ENCODE results near the gene BRD4.

Gene BRD4

DNA sequence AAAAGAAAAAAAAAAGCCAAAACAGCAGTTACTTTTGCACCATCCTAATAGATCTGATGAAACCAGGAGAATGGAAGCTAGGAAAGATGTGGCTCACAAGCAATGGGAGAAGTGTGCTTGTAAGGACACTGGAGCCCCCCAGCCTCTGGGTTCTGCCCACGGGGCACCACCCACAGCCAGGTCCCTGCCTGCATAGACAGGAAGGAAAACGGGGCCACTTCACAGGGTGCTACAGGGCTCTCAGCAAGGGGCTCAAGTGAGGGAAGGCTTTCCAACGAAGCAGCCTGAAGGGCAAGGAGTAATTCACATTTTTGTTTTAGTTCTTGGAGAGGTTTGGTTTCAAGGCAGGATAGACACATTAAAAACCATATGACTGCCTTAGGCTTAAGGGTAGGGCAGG is 42.7 kb downstream of the BRD4 start:
- DNase-seq (ENCODE audit: low spot score): no peak

DNA sequence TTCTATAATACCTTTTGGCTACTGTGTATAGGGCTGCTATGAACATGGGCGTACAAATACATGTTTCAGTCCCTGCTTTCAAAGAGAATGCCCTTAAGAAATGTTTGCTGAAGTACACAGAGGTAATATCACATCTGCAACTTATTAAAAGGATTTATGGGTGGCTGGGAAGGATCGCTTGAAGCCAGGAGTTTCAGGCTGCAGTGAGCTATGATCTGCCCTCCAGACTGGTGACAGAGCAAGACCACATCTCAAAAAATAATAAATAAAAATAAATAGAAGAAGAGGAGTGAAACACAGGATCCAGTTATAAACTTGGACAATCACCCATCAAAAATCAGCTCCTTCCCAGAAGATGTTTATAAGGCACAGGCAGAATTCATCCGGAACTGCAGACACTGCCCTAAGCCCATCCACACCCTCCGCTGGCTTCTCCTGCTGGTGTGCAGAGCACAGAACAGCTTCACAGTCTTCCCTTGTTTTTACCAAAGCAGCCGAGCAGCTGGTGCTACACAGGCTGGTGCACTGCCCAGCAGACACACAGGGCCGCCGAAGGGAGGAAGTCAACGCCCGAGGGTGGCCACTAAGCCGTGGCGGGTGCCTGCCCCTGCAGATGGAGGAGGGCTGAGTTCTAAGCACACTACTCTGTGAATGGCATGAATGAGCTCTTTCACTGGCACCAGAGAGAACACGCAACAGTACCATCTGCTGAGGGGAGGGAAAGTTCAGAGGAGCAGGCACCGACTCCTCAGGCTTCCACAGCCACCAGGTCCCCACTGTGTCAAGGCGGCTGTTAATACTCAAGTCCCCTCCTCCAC is 44.0 kb downstream of the BRD4 start:
- DNase-seq (ENCODE audit: low spot score): peak; percentile 80

DNA sequence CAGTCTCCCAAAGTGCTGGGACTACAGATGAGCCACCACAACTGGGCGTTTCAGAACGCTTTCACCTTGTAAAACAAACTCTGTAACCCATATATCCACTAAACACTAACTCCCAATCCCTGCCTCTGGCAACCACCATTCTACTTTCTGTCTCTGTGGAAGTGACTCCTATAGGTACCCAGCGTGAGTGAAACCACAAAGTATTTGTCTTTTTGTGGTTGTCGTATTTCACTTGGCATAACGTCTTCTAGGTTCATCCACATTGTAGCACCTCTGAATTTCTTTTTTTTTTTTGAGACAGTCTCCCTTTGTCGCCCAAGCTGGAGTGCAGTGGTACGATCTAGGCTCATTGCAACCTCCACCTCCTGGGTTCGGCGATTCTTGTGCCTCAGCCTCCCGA is 44.8 kb downstream of the BRD4 start:
- DNase-seq (ENCODE audit: low spot score): no peak

DNA sequence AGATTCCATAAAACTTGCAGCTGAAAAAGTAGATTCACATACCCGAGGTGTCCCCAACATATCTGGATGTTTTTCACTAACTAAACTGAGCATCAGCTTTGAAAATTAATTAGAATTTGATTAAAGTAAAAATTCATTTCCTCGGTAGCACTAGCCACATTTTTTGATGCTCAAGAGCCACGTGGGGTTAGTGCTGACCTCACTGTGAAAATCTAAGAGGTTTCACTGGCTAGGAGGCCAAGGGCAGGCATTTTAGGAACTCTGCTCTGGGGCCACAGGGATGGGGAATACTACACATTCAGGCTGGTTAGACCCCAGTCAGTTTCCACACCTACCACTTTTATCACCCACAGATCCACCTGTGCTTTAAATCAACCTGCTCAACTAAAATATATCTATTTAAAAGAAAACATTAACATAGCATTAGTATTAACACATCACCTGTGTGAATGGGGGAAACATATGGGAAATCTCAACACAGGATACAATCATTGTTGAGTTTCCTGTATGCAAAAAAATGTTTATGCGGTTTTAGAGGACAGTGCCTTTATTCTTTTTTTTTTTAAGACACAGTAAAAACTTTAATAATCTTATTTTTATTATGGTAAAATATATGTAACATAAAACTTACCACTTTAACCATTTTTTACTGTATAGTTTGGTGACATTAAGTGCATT is 45.5 kb downstream of the BRD4 start:
- DNase-seq (ENCODE audit: low spot score): no peak

DNA sequence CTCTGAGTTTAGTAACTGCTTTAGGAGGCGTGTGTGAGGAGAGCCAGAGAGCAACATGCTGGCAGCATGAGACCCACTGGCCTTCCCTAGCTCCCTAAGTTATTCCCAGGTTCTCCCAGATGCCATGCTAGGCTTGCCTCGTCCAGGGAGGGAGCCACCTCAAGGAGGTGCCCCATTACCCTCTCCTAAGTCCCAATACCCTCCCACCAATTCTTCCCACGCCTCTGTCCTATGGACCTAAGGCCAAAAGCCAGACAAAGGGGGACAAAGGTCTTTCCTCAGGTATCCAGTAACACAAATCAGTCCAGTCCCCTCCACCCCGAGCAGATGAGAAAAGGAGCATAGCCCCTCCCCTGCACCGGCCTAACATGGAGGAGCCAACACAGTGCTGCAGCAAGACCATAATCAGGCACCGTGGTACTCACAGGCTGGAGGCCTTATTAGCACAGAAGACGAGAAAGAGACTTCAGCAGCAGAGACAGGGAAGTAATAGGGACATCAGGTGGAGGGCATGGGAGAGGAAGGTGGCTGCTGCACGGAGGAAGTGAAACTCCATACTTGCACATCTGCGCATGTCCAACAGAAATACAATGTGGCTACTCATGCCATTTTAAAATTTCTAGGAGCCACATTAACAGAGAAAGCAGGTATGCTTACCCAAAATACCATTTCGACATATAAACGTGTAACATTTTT is 46.3 kb downstream of the BRD4 start:
- no peak for DNase-seq (ENCODE audit: low spot score)

DNA sequence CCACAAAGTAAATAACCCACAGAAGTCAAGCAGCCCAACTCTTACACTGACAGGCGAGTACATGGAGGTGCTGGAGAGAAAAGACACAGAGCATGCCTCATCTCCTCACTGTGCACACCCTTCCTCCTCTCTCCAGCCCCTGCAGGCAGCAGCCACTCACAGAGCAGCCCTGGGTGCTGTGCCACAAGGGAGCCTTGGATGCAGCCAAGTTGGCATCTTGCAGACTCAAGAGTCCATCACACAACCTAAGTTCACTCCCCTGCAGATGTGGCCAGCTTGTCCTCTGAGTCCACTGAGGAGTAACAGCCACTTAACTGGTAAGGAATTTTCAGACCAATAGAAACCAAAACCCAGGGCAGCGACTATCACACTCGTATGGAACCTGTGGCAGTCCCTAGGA is 47.4 kb downstream of the BRD4 start:
- no peak for DNase-seq (ENCODE audit: low spot score)

DNA sequence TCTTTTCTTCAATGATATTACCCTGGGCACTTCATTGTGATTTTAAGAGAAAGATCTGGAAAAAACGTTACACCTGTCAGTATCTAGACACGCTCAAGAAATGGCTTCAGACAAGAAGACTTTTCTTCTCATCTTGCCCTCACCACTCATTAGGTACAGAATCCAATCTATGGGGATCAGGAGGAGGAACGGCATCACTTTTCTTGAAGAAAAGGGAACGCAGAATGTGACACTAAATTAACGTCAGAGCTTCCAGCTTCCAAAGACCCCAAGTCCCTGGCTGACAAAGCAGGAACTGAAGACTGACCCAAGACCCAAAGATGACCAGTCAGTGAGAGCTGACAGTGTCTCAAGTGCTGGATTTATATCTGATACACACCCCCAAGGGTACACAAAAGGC is 48.2 kb downstream of the BRD4 start:
- no peak for DNase-seq (ENCODE audit: low spot score)

DNA sequence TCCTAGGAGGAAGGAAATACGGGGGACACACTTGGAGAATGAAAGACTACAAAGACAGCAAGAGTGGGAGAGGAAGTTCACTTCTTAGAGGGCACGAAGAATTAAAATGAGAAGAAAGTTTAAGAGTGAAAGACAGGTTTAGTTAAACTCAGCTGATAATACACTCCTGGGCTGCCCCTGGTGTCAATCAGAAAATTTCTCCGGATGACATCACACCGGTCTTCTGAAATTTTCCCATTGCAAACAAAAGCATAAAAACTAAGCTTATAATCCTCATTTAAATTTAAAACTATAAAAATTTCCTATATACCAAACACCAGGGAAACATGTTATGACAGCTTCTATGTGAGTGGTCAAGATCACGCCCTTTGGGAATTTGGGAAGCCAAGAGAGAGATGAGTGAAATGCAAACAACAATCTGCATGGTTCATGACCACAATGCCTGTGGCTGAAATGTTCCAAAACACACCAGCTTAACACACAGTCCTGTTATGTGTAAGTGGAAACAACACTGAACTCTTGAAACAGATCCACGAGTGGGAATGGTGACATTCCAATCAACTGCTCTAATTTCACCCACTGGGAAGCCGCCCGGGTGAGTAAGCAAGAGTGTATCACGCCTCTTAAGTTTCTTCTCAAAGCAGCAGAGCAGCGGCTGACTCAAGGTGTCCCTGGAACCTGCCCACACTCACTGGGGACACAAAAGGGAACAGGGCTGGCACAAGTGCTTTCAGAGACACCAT is 49.0 kb downstream of the BRD4 start:
- no peak for DNase-seq (ENCODE audit: low spot score)

DNA sequence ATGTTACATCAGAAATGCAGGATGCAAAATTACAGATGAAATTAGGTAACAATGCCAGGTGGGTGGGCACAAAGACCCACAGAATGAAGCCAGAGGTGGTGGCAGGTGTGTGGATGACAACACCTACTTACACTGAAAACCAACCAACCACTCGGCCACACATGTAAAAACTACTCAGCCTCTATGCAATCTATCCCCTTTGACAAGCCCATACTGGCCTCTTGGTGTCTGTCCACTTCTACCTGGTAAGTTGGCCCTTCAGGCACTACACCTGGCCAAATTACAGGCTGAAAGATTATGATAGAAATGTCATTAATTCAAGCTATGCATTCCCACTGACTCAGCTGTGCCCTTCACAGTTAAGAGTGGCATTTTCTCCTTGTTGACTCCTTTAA is 50.0 kb downstream of the BRD4 start:
- DNase-seq (ENCODE audit: low spot score): no peak

DNA sequence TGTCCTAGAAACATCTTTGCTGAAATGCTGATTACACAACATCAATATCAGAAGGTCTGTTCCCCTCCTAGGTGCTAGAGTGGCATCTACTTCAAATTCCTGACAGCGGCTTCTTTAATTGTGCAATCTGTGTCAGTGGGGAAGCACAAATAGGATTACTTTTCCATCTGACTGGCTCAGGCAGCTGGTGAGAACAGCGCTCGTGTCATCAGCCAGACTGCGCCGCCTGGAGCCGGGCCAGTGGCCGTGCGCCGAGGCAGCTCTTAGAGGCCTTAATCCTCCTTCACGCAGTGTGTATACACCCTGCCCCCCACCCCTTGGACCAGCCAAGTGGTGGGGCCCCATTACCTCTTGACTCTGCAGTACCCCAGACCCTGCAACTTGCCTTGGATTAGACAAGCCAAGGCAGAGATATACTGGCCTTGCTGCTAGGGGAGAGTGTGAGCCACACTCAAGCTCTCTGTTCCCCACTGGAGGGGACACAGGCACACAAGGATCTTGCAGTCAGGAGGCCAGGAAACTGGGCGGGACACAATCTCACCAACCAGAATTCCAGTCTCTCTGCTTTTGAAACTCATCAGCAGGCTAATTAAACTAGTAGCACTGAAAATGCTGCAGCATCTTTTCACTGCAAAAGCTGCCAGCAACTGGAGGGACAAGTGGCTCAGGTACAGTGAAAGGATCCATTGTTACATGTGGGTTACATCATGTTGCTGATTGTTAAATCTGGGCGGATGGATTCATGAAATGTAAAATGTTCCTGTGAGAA is 51.2 kb downstream of the BRD4 start:
- DNase-seq (ENCODE audit: low spot score): peak; percentile 89

DNA sequence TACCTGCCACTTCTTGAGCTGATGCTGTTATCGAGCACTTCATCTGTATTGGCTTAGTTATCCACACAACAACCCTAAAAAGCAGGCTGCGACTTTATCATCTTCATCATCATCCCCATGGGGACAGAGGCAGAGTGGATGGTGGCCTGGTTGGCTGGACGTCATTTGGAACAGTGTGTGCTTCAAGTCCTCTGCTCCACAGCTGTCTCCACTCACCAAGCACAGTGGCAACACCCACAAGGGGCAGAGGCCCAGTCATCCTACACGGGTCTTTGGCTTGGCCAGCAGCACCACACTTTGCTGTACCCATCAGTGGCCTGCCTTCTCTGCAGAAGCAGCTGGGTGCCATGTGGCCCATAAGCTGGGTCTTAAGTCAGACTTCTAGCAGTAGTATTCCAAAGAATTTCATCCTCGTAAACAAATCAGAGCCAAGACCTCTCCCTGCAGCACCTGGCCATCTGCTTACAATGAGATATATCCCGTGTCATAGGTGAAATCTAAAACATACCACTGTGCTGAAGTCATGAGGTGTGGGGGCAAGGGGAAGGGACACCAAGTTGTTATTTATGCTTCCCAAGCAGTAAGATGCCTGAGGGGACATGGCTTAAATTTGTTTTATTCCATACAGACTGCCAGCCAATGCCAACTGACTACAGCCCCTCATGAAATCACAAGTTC is 52.2 kb downstream of the BRD4 start:
- DNase-seq (ENCODE audit: low spot score): no peak

DNA sequence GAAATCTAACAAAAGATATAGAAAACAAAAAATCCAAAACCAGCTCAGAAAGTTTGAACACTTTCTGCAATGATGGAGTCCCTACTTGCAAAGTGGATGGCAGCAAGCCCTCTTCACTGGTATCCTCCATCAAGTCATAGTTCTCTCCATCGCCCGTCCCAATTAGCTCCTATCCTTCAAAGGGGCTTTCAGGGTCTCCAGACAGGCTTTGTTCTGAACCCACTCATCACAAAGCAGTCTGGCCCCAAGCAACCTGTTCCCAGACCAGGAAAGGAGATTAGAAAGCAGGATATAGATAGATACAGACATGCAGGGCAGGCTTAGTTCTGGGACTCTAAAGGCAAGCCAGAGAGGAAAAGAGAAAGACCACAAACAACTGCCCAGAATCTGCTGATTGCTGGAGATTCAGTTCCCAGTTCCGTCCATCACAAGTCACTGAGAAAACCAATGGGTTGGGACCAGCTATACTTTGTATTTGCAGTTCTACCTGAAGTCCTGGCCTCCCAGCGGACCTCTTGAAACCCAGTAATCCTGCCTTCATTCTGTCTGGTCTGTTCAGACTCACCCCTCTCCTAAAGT is 52.9 kb downstream of the BRD4 start:
- no peak for DNase-seq (ENCODE audit: low spot score)

DNA sequence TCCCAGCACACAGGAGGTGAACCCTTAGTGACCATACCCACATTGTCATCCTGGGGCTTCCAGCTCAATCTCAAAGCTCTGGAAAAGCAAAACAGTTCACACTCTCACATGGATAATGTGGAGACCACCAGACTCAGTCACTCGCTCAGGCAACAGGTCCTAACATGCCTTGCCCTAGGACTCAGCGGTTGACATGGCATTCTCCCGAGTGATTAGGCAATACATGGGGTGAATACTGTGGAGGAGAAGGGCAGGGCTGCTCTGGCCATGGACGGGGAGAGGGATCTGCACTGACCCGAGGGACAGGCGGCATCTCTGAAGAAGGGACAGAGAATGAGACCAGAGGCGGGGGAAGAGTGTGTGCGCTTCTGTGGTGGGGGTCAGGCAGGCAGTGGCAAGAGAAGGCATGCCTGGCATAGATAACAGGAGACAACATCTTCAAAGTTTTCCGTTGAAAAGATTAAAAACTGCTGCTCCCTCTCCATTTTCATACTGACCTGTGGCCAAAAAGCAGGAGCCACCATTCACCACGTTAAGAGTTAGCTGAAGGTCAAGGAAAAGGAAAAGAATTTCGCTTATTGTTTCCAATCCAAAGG is 55.6 kb downstream of the BRD4 start:
- DNase-seq (ENCODE audit: low spot score): no peak

DNA sequence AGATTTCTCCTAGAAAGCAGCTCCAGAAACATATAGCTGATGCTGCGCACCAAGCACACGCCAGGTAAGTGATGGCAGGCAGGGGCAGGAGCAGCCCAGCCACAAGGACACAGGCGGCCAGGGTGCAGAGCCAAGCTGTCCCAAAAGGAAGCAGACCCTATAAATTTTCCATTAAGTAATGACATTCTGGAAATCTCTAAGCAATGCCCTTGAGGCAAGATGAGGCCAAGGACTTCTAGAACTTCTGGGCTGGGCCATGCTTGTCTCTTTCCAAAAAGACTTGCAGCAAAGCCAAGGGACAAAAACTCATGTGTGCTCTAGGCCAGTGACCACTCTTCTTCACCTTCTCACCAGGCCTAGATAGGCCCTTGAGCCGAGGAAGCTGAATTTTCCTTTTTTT is 57.9 kb downstream of the BRD4 start:
- DNase-seq (ENCODE audit: low spot score): no peak

DNA sequence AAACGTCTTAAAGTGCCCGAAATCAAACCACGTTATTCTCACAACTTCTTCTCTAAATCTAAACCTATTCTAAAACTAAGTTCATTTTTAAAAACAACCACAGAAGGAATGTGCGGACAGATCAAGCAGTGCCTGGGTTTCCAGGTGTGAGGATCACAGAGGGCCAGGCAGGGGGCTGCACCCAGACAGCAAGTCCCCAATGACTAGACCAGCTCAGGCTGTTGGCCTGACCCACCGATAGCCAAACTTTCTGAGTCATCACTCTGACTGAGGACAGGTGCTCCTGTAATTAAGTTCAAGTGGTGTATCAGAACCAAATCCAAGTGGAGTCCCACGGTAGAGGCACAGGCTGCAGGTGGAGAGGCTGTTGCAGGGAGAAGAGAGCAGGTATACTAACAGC is 62.5 kb downstream of the BRD4 start:
- DNase-seq (ENCODE audit: low spot score): no peak

DNA sequence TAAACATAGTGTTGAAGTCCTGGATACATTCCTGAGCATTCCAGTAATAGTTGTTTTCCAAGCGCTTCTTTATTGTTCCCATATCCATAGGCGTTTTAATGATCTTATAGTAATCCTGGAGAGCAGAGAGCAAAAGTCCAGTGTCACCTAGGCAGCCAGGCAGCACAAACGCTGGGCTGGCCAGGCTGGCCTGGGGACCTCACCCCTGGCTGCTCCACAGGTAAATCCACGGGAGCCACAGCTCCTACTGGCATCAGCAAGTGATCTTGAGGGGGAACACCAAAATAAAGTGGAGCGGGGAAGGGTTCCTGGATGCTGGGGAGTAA is 63.4 kb downstream of the BRD4 start:
- no peak for DNase-seq (ENCODE audit: low spot score)

DNA sequence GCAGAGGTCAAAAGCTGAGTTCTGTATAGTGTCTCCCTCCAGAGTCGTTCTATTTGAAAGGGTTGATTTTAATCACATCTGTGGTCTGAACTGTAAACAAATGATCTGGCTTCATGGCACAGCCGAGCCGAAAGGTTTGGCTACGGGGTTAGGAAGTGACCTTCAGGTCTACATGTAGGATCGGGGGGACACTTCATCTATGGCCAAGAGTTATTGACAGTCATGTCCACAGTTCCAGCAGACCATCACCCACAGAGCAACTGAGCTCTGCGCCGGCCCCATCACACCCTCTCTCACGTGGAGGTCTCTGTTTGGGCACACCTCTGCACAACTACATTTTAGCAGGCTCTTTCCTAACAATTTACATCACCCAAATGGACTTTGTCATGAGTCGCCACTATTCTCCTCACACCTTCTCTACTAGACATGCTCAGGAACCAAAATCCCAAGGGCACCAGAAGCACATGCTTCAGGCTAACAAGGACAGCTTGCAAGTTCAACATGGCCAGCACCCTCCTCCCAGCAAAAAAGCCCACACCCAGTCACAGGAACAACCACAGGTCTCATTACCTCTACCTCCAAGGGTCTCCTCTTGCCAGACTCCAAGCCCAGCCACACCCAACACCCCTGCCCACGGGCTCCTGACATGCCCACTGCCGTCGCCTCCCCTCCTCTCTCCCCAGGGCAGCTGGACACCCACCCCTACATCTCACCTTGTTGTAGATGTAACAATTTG is 64.0 kb downstream of the BRD4 start:
- no peak for DNase-seq (ENCODE audit: low spot score)

DNA sequence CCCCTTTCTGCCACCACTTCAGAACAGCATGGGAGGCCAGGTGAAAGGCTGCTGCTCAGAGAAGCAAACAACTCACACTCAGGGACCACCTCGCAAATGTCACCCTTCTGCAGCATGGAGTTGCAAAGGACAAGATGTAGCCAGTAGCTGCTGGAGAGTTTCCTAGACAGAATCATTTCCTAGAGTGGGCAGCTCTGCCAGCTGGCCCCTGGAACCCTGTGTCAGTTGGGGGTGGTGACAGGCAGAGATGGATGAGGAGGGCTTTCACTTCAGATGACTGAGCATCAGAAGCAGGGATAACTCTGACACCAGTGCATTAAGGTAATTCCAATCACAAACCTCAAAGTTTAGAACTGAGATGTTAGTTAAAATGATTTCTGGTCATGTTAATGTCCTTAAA is 65.7 kb downstream of the BRD4 start:
- DNase-seq (ENCODE audit: low spot score): peak; percentile 32

DNA sequence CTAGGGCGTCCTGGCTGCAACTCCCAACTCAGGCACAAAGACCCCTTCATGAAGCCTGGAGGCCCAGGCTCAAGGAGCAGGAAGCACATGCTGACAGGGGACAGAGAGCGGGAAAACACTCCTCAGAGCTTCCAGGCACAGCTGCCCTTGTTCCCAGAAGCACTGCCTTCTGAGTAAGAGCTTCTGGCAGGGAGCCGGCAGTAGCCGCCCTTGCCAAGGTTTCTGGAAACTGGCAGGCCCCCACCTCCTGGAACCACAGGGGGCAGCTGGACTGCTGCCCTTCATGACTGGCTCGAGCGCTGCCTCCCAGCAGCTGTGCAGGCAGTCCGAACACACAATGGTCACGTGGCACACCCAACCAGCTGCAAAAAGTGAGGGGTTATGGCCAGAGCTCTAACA is 66.5 kb downstream of the BRD4 start:
- peak; percentile 64 for DNase-seq (ENCODE audit: low spot score)
